ENCODE data around the gene LRRC59.

GRCh38 chr17:50365165-50365564 is 32.2 kb downstream of the LRRC59 start:
- TF ChIP-seq CTCF (conservative IDR thresholded peaks at IDR 0.05; ENCODE audit: low read depth, low read length): no peak
- TF ChIP-seq EZH2 (IDR thresholded peaks at IDR 0.05; ENCODE audit: borderline replicate concordance, low read depth, low read length, poor library complexity, severe bottlenecking): no peak

Data from A673 (cell line).